Adipose tissue (tissue), 3 donors: ENCODE measurements around the gene AQP12B. TPM values are rescaled to one million over a fixed set of nuclear protein-coding genes. Genes with fewer than 3 reads are reported as not detected.
"Not testable (repeated sequence)": the region's sequence is repeated elsewhere in the genome, so short reads cannot be mapped to it uniquely, and the experiment has no call there.

ENCODE experiments used
- H3K27ac ChIP-seq: one replicate; pipeline ENCODE4 v1.5.1; 2013; ENCODE audit warnings: low read depth, low read length
- WGBS, 3 donors: extraction: QIAGEN DNeasy Blood & Tissue Kit; methylation state at CpG; one replicate each; pipeline ENCODE4 v1.1.7; 2013; 5-methylcytosine and 5-hydroxymethylcytosine counted together
- polyA plus RNA-seq, 3 donors: library from polyadenylated mRNA; stranded (reverse); fragments of 200-250 nt; gene quantifications; one replicate each; pipeline ENCODE4 v1.2.3, GENCODE V29; 2013
- donor health status: healthy with polysubstance abuse.
- donor health status: Bipolar disorder and iron deficiency.
- donor health status: healthy.

Gene AQP12B
- 100 to 1,000 TPM in 1 of 3 donors, under 1 TPM in 1, not detected in 1; 0.03 to 159 TPM for polyA plus RNA-seq

- WGBS, 3 donors: 36 to 86% (median 83%) methylated on average over 26 to 34 of the region's 37 CpGs
Measured at GRCh38 chr2:240682431-240683224, at the start of gene AQP12B. TSS of gene AQP12B (minus strand) at chr2:240682885. CDS start at chr2:240682837, 48 bp downstream.

GRCh38 chr2:240732184-240732583 lies 49.5 kb upstream of the AQP12B start:
- 84 to 88% (median 87%) methylated on average over 5 of the region's 5 CpGs for WGBS, 3 donors
- no peak overlapping the region for H3K27ac ChIP-seq

More at GRCh38 chr2:240682431-240683224, at the start of gene AQP12B:
- H3K27ac ChIP-seq: not testable (repeated sequence)

GRCh38 chr2:240731178-240731545 lies 48.5 kb upstream of the AQP12B start:
- no peak overlapping the region for H3K27ac ChIP-seq

GRCh38 chr2:240730501-240731177 lies 48.0 kb upstream of the AQP12B start:
- H3K27ac ChIP-seq: no peak overlapping the region
- 68 to 85% (median 82%) methylated on average over 10 of the region's 10 CpGs for WGBS, 3 donors

More at GRCh38 chr2:240731178-240731545, 48.5 kb upstream of the AQP12B start:
- 23 to 67% (median 51%) methylated on average over 9 of the region's 9 CpGs for WGBS, 3 donors

GRCh38 chr2:240728827-240729226 lies 46.1 kb upstream of the AQP12B start:
- WGBS, 3 donors: 72 to 82% (median 79%) methylated on average over 7 of the region's 7 CpGs
- H3K27ac ChIP-seq: no peak overlapping the region

- WGBS, 3 donors: 89 to 95% (median 91%) methylated on average over 10 of the region's 10 CpGs
- H3K27ac ChIP-seq: no peak overlapping the region
Measured at GRCh38 chr2:240728361-240728760, 45.7 kb upstream of the AQP12B start.

- 89 to 95% (median 91%) methylated on average over 15 of the region's 15 CpGs for WGBS, 3 donors
- no peak overlapping the region for H3K27ac ChIP-seq
Measured at GRCh38 chr2:240727913-240728312, 45.2 kb upstream of the AQP12B start.

- no peak overlapping the region for H3K27ac ChIP-seq
- 78 to 92% (median 82%) methylated on average over 14 of the region's 14 CpGs for WGBS, 3 donors
Measured at GRCh38 chr2:240727439-240727838, 44.8 kb upstream of the AQP12B start.

- WGBS, 3 donors: 82 to 89% (median 84%) methylated on average over 14 of the region's 14 CpGs
Measured at GRCh38 chr2:240726876-240727275, 44.2 kb upstream of the AQP12B start.

GRCh38 chr2:240725671-240726070 lies 43.0 kb upstream of the AQP12B start:
- H3K27ac ChIP-seq: no peak overlapping the region
- WGBS, 3 donors: 70 to 88% (median 74%) methylated on average over 7 of the region's 7 CpGs

More at GRCh38 chr2:240726876-240727275, 44.2 kb upstream of the AQP12B start:
- no peak overlapping the region for H3K27ac ChIP-seq

- H3K27ac ChIP-seq: no peak overlapping the region
- WGBS, 3 donors: 88 to 92% (median 88%) methylated on average over 12 of the region's 12 CpGs
Measured at GRCh38 chr2:240725266-240725665, 42.6 kb upstream of the AQP12B start.

- no peak overlapping the region for H3K27ac ChIP-seq
- WGBS, 3 donors: 90 to 98% (median 92%) methylated on average over 9 to 10 of the region's 10 CpGs
Measured at GRCh38 chr2:240724431-240724830, 41.7 kb upstream of the AQP12B start.

GRCh38 chr2:240723851-240724250 lies 41.2 kb upstream of the AQP12B start:
- 91 to 94% (median 91%) methylated on average over 9 of the region's 9 CpGs for WGBS, 3 donors
- no peak overlapping the region for H3K27ac ChIP-seq

GRCh38 chr2:240722796-240723735 lies 40.4 kb upstream of the AQP12B start:
- 81 to 92% (median 87%) methylated on average over 22 to 32 of the region's 32 CpGs for WGBS, 3 donors
- H3K27ac ChIP-seq: no peak overlapping the region

GRCh38 chr2:240722376-240722775 lies 39.7 kb upstream of the AQP12B start:
- WGBS, 3 donors: 88 to 92% (median 88%) methylated on average over 16 of the region's 16 CpGs

GRCh38 chr2:240721596-240722180 lies 39.0 kb upstream of the AQP12B start:
- WGBS, 3 donors: 86 to 92% (median 88%) methylated on average over 20 of the region's 20 CpGs
- no peak overlapping the region for H3K27ac ChIP-seq

More at GRCh38 chr2:240722376-240722775, 39.7 kb upstream of the AQP12B start:
- H3K27ac ChIP-seq: no peak overlapping the region

GRCh38 chr2:240720686-240721595 lies 38.3 kb upstream of the AQP12B start:
- WGBS, 3 donors: 84 to 91% (median 86%) methylated on average over 24 to 25 of the region's 25 CpGs
- H3K27ac ChIP-seq: no peak overlapping the region
